GM10266 (cell line): ENCODE data around the gene SYNGR1.

Experiments used
- DNase-seq: peaks from one replicate; pipeline ENCODE4 v3.0.0; 2012; ENCODE audit errors: extremely low spot score
- TF ChIP-seq, protein P1 (sequence below): IDR thresholded peaks from 2 replicates; pipeline ENCODE4 v1.5.1; 2012; ENCODE audit warnings: mild to moderate bottlenecking, low read depth; ENCODE audit not compliant: control insufficient read depth, insufficient read depth; ENCODE audit errors: missing control alignments

Gene SYNGR1

DNA sequence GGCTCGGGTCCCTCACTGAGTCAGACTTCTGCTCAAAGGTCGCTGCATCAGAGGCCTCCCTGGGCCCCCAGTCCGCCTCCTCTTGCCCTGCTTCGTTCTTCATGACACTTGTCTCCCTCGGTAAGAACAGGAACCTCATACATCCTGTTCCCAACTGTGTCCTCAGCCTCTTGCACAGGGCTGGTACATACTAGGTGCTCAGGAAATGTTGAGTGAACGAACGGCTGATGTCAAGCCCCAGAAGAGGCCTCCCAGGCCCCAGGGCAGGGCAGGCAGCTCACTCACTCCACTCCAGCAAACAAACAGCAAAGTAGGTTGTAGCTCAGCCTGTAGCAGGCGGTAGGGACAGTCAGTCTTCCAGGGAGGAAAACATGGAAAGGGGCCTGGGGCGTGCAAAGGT is 17.2 kb downstream of the SYNGR1 start:
- DNase-seq, result no peak
- TF ChIP-seq, protein P1, sequence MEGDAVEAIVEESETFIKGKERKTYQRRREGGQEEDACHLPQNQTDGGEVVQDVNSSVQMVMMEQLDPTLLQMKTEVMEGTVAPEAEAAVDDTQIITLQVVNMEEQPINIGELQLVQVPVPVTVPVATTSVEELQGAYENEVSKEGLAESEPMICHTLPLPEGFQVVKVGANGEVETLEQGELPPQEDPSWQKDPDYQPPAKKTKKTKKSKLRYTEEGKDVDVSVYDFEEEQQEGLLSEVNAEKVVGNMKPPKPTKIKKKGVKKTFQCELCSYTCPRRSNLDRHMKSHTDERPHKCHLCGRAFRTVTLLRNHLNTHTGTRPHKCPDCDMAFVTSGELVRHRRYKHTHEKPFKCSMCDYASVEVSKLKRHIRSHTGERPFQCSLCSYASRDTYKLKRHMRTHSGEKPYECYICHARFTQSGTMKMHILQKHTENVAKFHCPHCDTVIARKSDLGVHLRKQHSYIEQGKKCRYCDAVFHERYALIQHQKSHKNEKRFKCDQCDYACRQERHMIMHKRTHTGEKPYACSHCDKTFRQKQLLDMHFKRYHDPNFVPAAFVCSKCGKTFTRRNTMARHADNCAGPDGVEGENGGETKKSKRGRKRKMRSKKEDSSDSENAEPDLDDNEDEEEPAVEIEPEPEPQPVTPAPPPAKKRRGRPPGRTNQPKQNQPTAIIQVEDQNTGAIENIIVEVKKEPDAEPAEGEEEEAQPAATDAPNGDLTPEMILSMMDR, result no peak

DNA sequence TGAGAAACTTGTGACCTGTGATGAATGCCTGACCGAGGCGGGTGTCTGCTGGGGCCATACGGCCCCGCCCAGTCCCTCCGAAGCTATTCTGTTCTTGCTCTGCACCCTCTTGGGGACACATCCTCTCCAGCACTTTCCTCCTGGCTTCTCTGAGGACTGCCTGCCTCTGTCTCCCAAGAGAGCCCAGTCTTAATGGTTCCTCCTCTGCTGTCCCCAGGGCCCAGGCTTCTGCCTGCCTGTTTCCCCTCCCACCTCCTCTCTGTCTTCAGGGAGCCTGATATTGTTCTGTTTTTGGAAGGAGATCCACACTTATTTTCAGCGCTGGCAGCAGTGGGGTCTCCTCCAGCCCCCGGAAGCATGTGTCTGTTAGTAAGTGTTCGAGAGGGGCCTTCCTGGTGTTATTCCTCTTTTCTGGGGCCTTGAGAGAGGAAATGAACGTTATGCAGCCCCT is 18.7 kb downstream of the SYNGR1 start:
- TF ChIP-seq, protein P1, result no peak

DNA sequence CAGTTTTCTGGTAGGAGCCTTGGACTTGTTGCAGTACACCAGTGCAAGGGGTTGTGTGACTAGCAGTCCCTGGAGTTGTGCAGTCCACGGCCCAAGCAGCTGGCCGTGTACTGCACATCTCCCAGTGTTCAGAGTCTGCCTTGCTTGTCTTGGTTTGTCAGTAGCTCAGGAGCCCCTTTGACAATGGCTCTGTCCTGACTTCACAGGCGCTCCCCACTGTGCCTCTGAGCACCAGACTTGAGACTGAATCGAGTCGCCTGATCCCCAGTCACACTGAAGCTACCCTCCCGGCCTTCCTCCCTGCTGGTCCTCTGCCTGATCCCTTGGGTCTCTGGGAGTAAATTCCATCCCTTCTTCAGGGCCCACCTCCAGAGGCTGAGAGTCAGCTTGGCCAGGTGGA is 19.4 kb downstream of the SYNGR1 start:
- TF ChIP-seq, protein P1, result no peak
- DNase-seq, result no peak

More for the DNA sequence above, 18.7 kb downstream of the SYNGR1 start:
- no peak for DNase-seq

DNA sequence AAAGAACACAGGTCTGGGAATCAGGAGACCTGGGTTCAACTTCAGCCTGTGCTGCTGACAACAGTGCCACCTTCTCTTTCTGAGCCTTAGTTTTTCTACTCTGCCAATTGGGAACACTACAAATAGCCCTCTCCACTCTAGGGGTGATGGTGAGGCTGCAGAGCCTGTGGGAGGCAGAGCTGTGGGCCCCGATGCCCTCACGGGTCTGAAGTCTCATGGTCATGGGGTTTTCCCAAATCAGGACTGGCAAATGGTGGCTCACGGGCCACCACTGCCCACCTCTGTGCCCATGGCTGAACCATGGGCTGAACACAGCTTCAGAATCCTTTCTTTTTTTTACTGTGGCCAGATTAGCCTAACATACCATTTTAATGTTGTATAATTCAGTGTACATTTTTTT is 19.8 kb downstream of the SYNGR1 start:
- DNase-seq, result no peak
- TF ChIP-seq, protein P1, result no peak

- TF ChIP-seq, protein P1, result no peak
- DNase-seq, result no peak
Measured at GRCh38 chr22:39371732-39372131, 21.9 kb downstream of the SYNGR1 start.

GRCh38 chr22:39374191-39374590 is 24.4 kb downstream of the SYNGR1 start:
- TF ChIP-seq, protein P1, result no peak
- DNase-seq, result no peak

- TF ChIP-seq, protein P1, result no peak
Measured at GRCh38 chr22:39374801-39375200, 25.0 kb downstream of the SYNGR1 start.

GRCh38 chr22:39375646-39376045 is 25.9 kb downstream of the SYNGR1 start:
- no peak for DNase-seq

More at GRCh38 chr22:39374801-39375200, 25.0 kb downstream of the SYNGR1 start:
- no peak for DNase-seq

More at GRCh38 chr22:39375646-39376045, 25.9 kb downstream of the SYNGR1 start:
- TF ChIP-seq, protein P1, result no peak
